ENCODE data around the gene ZNF157. TPM values are rescaled to one million over a fixed set of nuclear protein-coding genes. Genes with fewer than 3 reads are reported as not detected.

The ZNF157 gene
- total and polyA plus RNA-seq, 10 of the 15 experiments (the other 5 are each of a cell fraction or from before 2014, with no cell fraction given) = 0.05 to 0.18 (median 0.12) TPM; not detected in 4

- in situ Hi-C loops (cut with MboI) = no loop called here
- FAIRE-seq = no peak
These were observed 14.1 kb downstream of the ZNF157 start for GRCh38 chrX:47384502-47384901.

More at GRCh38 chrX:47384502-47384901, 14.1 kb downstream of the ZNF157 start:
- no peaks in the 10 kb centered on the region for H3K27me3 ChIP-seq (replicated peaks in 1 of 2; ENCODE audit: control insufficient read depth in 2 of 2, insufficient read depth in 2 of 2, low read length in 1 of 2)
- no peaks in the 10 kb centered on the region for H3K9me3 ChIP-seq (replicated peaks; ENCODE audit: control insufficient read depth, insufficient read depth, low read length)
- ChIA-PET CTCF (interaction anchor here (0.5 to 2.8 kb wide), 32 partner anchors 11 to 359 kb away, joined by 3 to 19 read pairs (median 4); partner anchors contain the start of genes NDUFB11 and RBM10), SMC1A (ENCODE audit: uncharacterized antibody, unreplicated experiment) (interaction anchor here (0.7 to 2.4 kb wide), 17 partner anchors 10 to 291 kb away, joined by 3 to 20 read pairs (median 4); partner anchors contain the start of genes CDK16 and USP11), RAD21 (ENCODE audit: unreplicated experiment) (interaction anchor here (1.0 to 1.9 kb wide), 8 partner anchors 16 to 194 kb away, joined by 3 to 7 read pairs (median 5); no protein-coding TSS in a partner anchor), POLR2A (interaction anchor here (1.1 kb wide), 1 partner anchor 190 kb away, joined by 4 read pairs; no protein-coding TSS in a partner anchor)
- H3K79me2 ChIP-seq (ENCODE audit: control insufficient read depth, insufficient read depth, low read length) = no peaks in the 10 kb centered on the region
- no peak overlapping the region for H3K27ac ChIP-seq (ENCODE audit: control insufficient read depth, insufficient read depth)
- no peaks in the 10 kb centered on the region for H3K4me1 ChIP-seq (ENCODE audit: control insufficient read depth, insufficient read depth, low read length)
- TF ChIP-seq RAD21 (IDR thresholded peaks at IDR 0.05; ENCODE audit: insufficient read depth, low read depth, low read length) (peak; percentile 88), SMC3 (IDR thresholded peaks at IDR 0.05; ENCODE audit: borderline replicate concordance, low read length) (peak; percentile 80), BCL3 (IDR thresholded peaks at IDR 0.05; ENCODE audit: borderline replicate concordance, insufficient read depth, low read depth, low read length, poor library complexity, severe bottlenecking) (no peak), CTCF (IDR thresholded peaks at IDR 0.05 in 2 of 3, conservative IDR thresholded peaks at IDR 0.05 in 1 of 3; ENCODE audit: control insufficient read depth in 2 of 3, extremely low read depth in 1 of 3, insufficient read depth in 1 of 3, low read depth in 3 of 3, low read length in 3 of 3) (peak; percentile 74 to 82 (median 78)), NRF1 (conservative IDR thresholded peaks at IDR 0.05; ENCODE audit: low read depth, low read length) (no peak), CBX5 (IDR thresholded peaks at IDR 0.05; ENCODE audit: low read depth) (no peak), TBL1XR1 (IDR thresholded peaks at IDR 0.05; ENCODE audit: low read depth, low read length) (no peak)
- WGBS (ENCODE audit: insufficient coverage, insufficient replicate concordance, low lambda C conversion rate, missing lambda C conversion rate) = under 1% methylated on average over 8 of the region's 8 CpGs
- peak; percentile 21 for DNase-seq (ENCODE audit: low read depth, low spot score)
- peak; percentile 92 for ATAC-seq
- no peaks in the 10 kb centered on the region for H3K36me3 ChIP-seq (ENCODE audit: control insufficient read depth in 2 of 2, insufficient read depth in 2 of 2, low read length in 1 of 2)
- no peaks in the 10 kb centered on the region for H4K20me1 ChIP-seq (ENCODE audit: control insufficient read depth, insufficient read depth)
- BruUV-seq (replicated peaks) = no TSS peak
- H3K9ac ChIP-seq (ENCODE audit: control insufficient read depth, insufficient read depth, low read length) = no peak overlapping the region
- no peak overlapping the region for H3K4me2 ChIP-seq (ENCODE audit: control insufficient read depth, insufficient read depth)
- H2AFZ ChIP-seq (ENCODE audit: control insufficient read depth, low read depth, low read length) = 0 out of 2 replicates have a peak overlapping the region, but pooled peaks have one; percentile 39
- intact Hi-C loops (cut with micrococcal nuclease; ENCODE audit: unreplicated experiment) = loop anchor here (1.0 to 5.0 kb wide), 2 partner anchors 138 to 191 kb away; partner anchors contain the start of gene UBA1
- H3K4me3 ChIP-seq = no peak overlapping the region
